Lower leg skin (tissue), 3 donors: ENCODE measurements around the gene MCM5.

Experiments used
- CTCF ChIP-seq, 3 donors: fragments of 450-650 bp; IDR thresholded peaks; one replicate each; pipeline ENCODE4 v1.5.1; 2016; ENCODE audit warnings: antibody characterized with exemption in 3 of 3, mild to moderate bottlenecking in 3 of 3, moderate library complexity in 2 of 3
- POLR2A ChIP-seq, 2 donors: fragments of 450-650 bp; IDR thresholded peaks; one replicate each; pipeline ENCODE4 v1.6.1; 2016 to 2017; ENCODE audit warnings: antibody characterized with exemption in 2 of 2, mild to moderate bottlenecking in 1 of 2, moderate library complexity in 1 of 2

DNA sequence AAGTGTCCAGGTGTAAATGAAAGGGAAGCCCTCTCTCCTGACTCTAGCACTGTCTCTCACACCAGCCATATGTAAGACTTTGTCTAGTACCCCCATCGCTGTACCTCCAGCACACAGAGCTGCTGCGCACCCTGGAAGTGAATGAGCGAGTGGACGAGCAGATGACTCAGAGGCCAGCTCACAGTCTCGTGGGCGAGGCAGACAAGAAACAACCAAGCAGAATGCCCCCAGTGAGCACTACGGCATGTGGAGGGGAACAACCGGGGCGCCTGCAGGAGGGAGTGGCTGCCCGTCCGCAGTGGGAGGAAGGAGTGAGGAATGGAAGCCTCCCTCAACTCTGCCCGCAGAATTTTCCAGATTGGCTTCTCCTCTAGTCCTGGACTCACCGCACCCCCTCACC is 46.4 kb downstream of the MCM5 start:
- TF ChIP-seq CTCF (IDR thresholded peaks at IDR 0.05) (no peak), POLR2A (IDR thresholded peaks at IDR 0.05) (no peak)
